K562 (cell line): ENCODE data around the gene DENND1A. TPM values are rescaled to one million over a fixed set of nuclear protein-coding genes. Genes with fewer than 3 reads are reported as not detected.

Source experiments
- ATAC-seq: fragments of 200-7000 bp; cut with Tn5 transposase; 3 replicates; pipeline ENCODE4 v1.9.1; 2020; ENCODE audit warnings: moderate library complexity
- BruUV-seq: library from RNA; stranded (reverse); fragments of 400-500 nt; replicated peaks from 2 replicates; lab custom pipeline; 2021; lab: Mats Ljungman, UMichigan
- CTCF ChIA-PET: fragments of 300-600 bp; formaldehyde crosslinking; extraction: SDS; loops from one replicate; lab custom pipeline; 2021; ENCODE audit warnings: low intra/inter-chr PET ratio; lab: Yijun Ruan, JAX
- POLR2A ChIA-PET: fragments of 300-600, 350-650 bp; sonication (Branson Sonifier 250); formaldehyde crosslinking; extraction: SDS; loops from one replicate; lab custom pipeline; 2021; ENCODE audit warnings: antibody characterized with exemption, inconsistent platforms; lab: Yijun Ruan, JAX
- DNase-seq, 4 experiments: peaks; one replicate each; pipeline versions ENCODE4 v3.0.0 to v3.0.0-alpha.2; 2011 to 2018; ENCODE audit warnings: low spot score in 3 of 4, mixed read lengths in 3 of 4; ENCODE audit errors: extremely low read depth in 1 of 4
- FAIRE-seq: peaks from 2 replicates; lab custom pipeline; 2011; peaks lifted over from hg19 to GRCh38; lab: Jason Lieb, UNC
- H2AFZ ChIP-seq: 2 replicates; pipeline ENCODE4 v1.6.0; 2011; ENCODE audit warnings: low read depth, low read length, control low read depth, inconsistent platforms
- H3K27ac ChIP-seq: fragments of 200-600 bp; 3 replicates; pipeline ENCODE4 v1.8.0; 2011; ENCODE audit warnings: low read depth, mild to moderate bottlenecking, control low read depth, inconsistent platforms, low read length, moderate library complexity, mixed read lengths; ENCODE audit errors: extremely low read depth
- H3K27me3 ChIP-seq, 2 experiments: fragments of 300-600 bp in 1 of 2; 2 replicates in 1 of 2; 3 replicates in 1 of 2; pipeline versions ENCODE4 v1.6.0 to v1.8.0; 2011; ENCODE audit warnings: inconsistent platforms in 2 of 2, low read length in 2 of 2, mild to moderate bottlenecking in 1 of 2, mixed read lengths in 1 of 2, moderate library complexity in 1 of 2; ENCODE audit not compliant: control insufficient read depth in 2 of 2, insufficient read depth in 2 of 2
- H3K36me3 ChIP-seq: fragments of 300-600 bp; 3 replicates; pipeline ENCODE4 v1.8.0; 2011; ENCODE audit warnings: mild to moderate bottlenecking, low read length, inconsistent platforms; ENCODE audit not compliant: control insufficient read depth, insufficient read depth
- H3K4me1 ChIP-seq, 2 experiments: fragments of 200-600 bp in 1 of 2; replicated peaks in 1 of 2; 2 replicates in 1 of 2; 3 replicates in 1 of 2; pipeline versions ENCODE4 v1.5.1 to v1.8.0; 2011; ENCODE audit warnings: inconsistent platforms in 2 of 2, low read length in 2 of 2, mild to moderate bottlenecking in 1 of 2, mixed read lengths in 1 of 2, moderate library complexity in 1 of 2; ENCODE audit not compliant: control insufficient read depth in 2 of 2, insufficient read depth in 2 of 2
- H3K4me2 ChIP-seq: 2 replicates; pipeline ENCODE4 v1.6.1; 2011; ENCODE audit warnings: low read length, control low read depth, inconsistent platforms, mixed read lengths; ENCODE audit not compliant: insufficient read depth
- H3K4me3 ChIP-seq: fragments of 200-600 bp; sonication (generic), shearing (Covaris generic); 2 replicates; pipeline ENCODE4 v1.5.1; 2016; ENCODE audit warnings: control low read depth, inconsistent platforms
- H3K79me2 ChIP-seq: fragments of 200-600 bp; 3 replicates; pipeline ENCODE4 v1.8.0; 2011; ENCODE audit warnings: low read length, inconsistent platforms; ENCODE audit not compliant: control insufficient read depth, insufficient read depth
- H3K9ac ChIP-seq, 2 experiments: 2 replicates each; pipeline versions ENCODE4 v1.6.0 to v1.6.1; 2011; ENCODE audit warnings: low read depth in 2 of 2, low read length in 2 of 2, control low read depth in 1 of 2, inconsistent platforms in 1 of 2, mild to moderate bottlenecking in 1 of 2, mixed read lengths in 1 of 2; ENCODE audit not compliant: insufficient read depth in 1 of 2
- H3K9me1 ChIP-seq: one replicate; pipeline ENCODE4 v1.6.0; 2011; ENCODE audit warnings: inconsistent platforms, mild to moderate bottlenecking, low read length, moderate library complexity; ENCODE audit not compliant: control insufficient read depth, insufficient read depth
- H3K9me3 ChIP-seq: replicated peaks from 2 replicates; pipeline ENCODE4 v1.5.1; 2011; ENCODE audit warnings: low read depth, low read length, inconsistent platforms; ENCODE audit not compliant: control insufficient read depth, insufficient read depth
- H4K20me1 ChIP-seq: replicated peaks from 2 replicates; pipeline ENCODE4 v1.6.1; 2011; ENCODE audit warnings: low read length, inconsistent platforms, mixed read lengths; ENCODE audit not compliant: control insufficient read depth, insufficient read depth
- ATF1 ChIP-seq, 2 experiments: fragments of 450-650 bp in 1 of 2; IDR thresholded peaks; 2 replicates each; pipeline ENCODE4 v1.6.1; 2016; ENCODE audit warnings: missing compliant biosample characterization in 1 of 2, missing genetic modification characterization in 1 of 2
- ATF3 ChIP-seq, 2 experiments: fragments of 450-650 bp in 1 of 2; sonication (generic) in 1 of 2; formaldehyde crosslinking in 1 of 2; IDR thresholded peaks in 1 of 2; conservative IDR thresholded peaks in 1 of 2; 2 replicates each; pipeline versions ENCODE4 v1.6.1 to v1.8.1; 2016 to 2023; ENCODE audit warnings: mild to moderate bottlenecking in 2 of 2, moderate library complexity in 2 of 2, inconsistent platforms in 1 of 2, missing genetic modification reagents in 1 of 2
- CBFA2T2 ChIP-seq: fragments of 450-650 bp; conservative IDR thresholded peaks from 2 replicates; pipeline ENCODE4 v1.6.1; 2017; ENCODE audit warnings: mild to moderate bottlenecking
- CEBPG ChIP-seq, 3 experiments: fragments of 200-800 bp in 1 of 3; sonication (Bioruptor generic) in 1 of 3; sonication (generic) in 1 of 3; formaldehyde crosslinking in 1 of 3; IDR thresholded peaks in 2 of 3; conservative IDR thresholded peaks in 1 of 3; 2 replicates each; pipeline versions ENCODE4 v1.6.1 to v1.8.0; 2016 to 2022; ENCODE audit warnings: missing compliant biosample characterization in 2 of 3, missing genetic modification characterization in 2 of 3, mild to moderate bottlenecking in 1 of 3, missing genetic modification reagents in 1 of 3
- E4F1 ChIP-seq: fragments of 250-450 bp; sonication (Bioruptor Pico); IDR thresholded peaks from 2 replicates; pipeline ENCODE4 v1.5.0; 2021; ENCODE audit warnings: mild to moderate bottlenecking, borderline replicate concordance
- GABPB2 ChIP-seq: fragments of 250-450 bp; sonication (Bioruptor Pico); conservative IDR thresholded peaks from 2 replicates; pipeline ENCODE4 v1.5.1; 2021; ENCODE audit warnings: mild to moderate bottlenecking
- MEIS2 ChIP-seq: fragments of 450-650 bp; IDR thresholded peaks from 2 replicates; pipeline ENCODE4 v1.6.1; 2014; ENCODE audit warnings: mild to moderate bottlenecking; ENCODE audit not compliant: partially characterized antibody
- PHF20 ChIP-seq: fragments of 450-650 bp; IDR thresholded peaks from 2 replicates; pipeline ENCODE4 v1.6.1; 2018; ENCODE audit not compliant: partially characterized antibody
- PKNOX1 ChIP-seq: fragments of 450-650 bp; IDR thresholded peaks from 2 replicates; pipeline ENCODE4 v1.6.1; 2016
- USF1 ChIP-seq: sonication (generic); formaldehyde crosslinking; IDR thresholded peaks from 2 replicates; pipeline ENCODE4 v1.9.0; 2022; ENCODE audit warnings: mild to moderate bottlenecking, missing genetic modification reagents
- WHSC1 ChIP-seq: IDR thresholded peaks from one replicate; pipeline ENCODE4 v1.6.1; 2012; ENCODE audit warnings: low read length, control low read depth, inconsistent platforms
- ZBTB8A ChIP-seq: fragments of 450-650 bp; IDR thresholded peaks from 2 replicates; pipeline ENCODE4 v1.6.1; 2018; ENCODE audit warnings: mild to moderate bottlenecking, moderate library complexity; ENCODE audit not compliant: partially characterized antibody
- ZNF175 ChIP-seq: fragments of 200-800 bp; sonication (Bioruptor generic); IDR thresholded peaks from 2 replicates; pipeline ENCODE4 v1.6.1; 2016; ENCODE audit warnings: low read depth, mild to moderate bottlenecking, missing genetic modification characterization, missing compliant biosample characterization
- ZNF449 ChIP-seq: fragments of 250-450 bp; sonication (Bioruptor Pico); IDR thresholded peaks from 2 replicates; pipeline ENCODE4 v1.8.0; 2022; ENCODE audit warnings: moderate library complexity, mild to moderate bottlenecking, inconsistent platforms
- WGBS: fragments of 100-300 bp; shearing (Covaris generic); methylation state at CpG from one replicate; pipeline ENCODE4 v1.1.6; 2016; ENCODE audit warnings: low coverage, mixed read lengths; ENCODE audit not compliant: insufficient coverage; ENCODE audit errors: missing lambda C conversion rate; 5-methylcytosine and 5-hydroxymethylcytosine counted together
- in situ Hi-C: fragments of 300-500 bp; cut with MboI; formaldehyde crosslinking; loops from 4 replicates; pipeline ENCODE4 v1.15.0; 2018; ENCODE audit warnings: inconsistent platforms, mixed read lengths
- intact Hi-C: fragments of 100-400 bp; cut with micrococcal nuclease; formaldehyde crosslinking; loops from 2 replicates; pipeline ENCODE4 v1.14.2; 2022
- polyA plus RNA-seq, 8 experiments: library from polyadenylated mRNA; depleted of rRNA in 4 of 8; stranded (reverse) in 5 of 8; unstranded in 3 of 8; fragments of >200 nt; fragmentation: Nextera tagmentation in 2 of 8; fragmentation: Illumina TruSeq in 1 of 8; extraction: Ambion mirVana in 2 of 8; extraction: Trizol in 1 of 8; gene quantifications; 2 replicates each; pipeline versions ENCODE4 v1.2.1 to v1.2.3, GENCODE V29; 2011 to 2014; ENCODE audit warnings: inconsistent platforms in 1 of 8, missing spikeins in 1 of 8
- total RNA-seq, 7 experiments: library from RNA; depleted of rRNA in 6 of 7; stranded (reverse); fragments of >200 nt in 6 of 7; fragmentation: Illumina TruSeq in 2 of 7; extraction: Trizol in 2 of 7; gene quantifications; 2 replicates each; pipeline versions ENCODE4 v1.2.1 to v1.2.3, GENCODE V29; 2011 to 2021; ENCODE audit warnings: low replicate concordance in 1 of 7

The DENND1A gene
- total and polyA plus RNA-seq, 9 of the 15 experiments (the other 6 are each of a cell fraction or from before 2014, with no cell fraction given): 7.6 to 29.5 (median 15.7) TPM

GRCh38 chr9:123868002-123868401 lies 61.9 kb downstream of the DENND1A start:
- WGBS: 53% methylated on average over 3 of the region's 3 CpGs
- POLR2A ChIA-PET: no interaction called here
- no peak for DNase-seq
- ATAC-seq: peak; percentile 51; the same call in 2 of the 3 replicates
- Histone ChIP-seq H3K27ac (no peak overlapping the region), H3K9me1 (no peaks in the 10 kb centered on the region), H4K20me1 (no peaks in the 10 kb centered on the region), H3K79me2 (no peaks in the 10 kb centered on the region), H3K9me3 (no peaks in the 10 kb centered on the region), H3K9ac (no peak overlapping the region), H2AFZ (no peak overlapping the region), H3K36me3 (no peaks in the 10 kb centered on the region), H3K4me2 (no peak overlapping the region), H3K4me3 (no peak overlapping the region), H3K27me3 (no peaks in the 10 kb centered on the region), H3K4me1 (no peaks in the 10 kb centered on the region; a peak in 1 of 5 replicates)
- intact Hi-C loops (no loop called here), in situ Hi-C loops (no loop called here)
- peak; percentile 35 for FAIRE-seq
- CTCF ChIA-PET: no interaction called here
- no TSS peak for BruUV-seq
- TF ChIP-seq CEBPG (CRISPR knock-in tag; IDR thresholded peaks at IDR 0.05) (0 out of 2 replicates have a peak, but pooled peaks have one; percentile 30), CEBPG (tag; conservative IDR thresholded peaks at IDR 0.05 in 1 of 2, IDR thresholded peaks at IDR 0.05 in 1 of 2) (peak in 1 of 2 experiments; percentile 86; a peak in 2 of 4 replicates), WHSC1 (no peak), PKNOX1 (peak; percentile 72), ATF1 (CRISPR knock-in tag; IDR thresholded peaks at IDR 0.05) (no peak), ATF1 (tag; IDR thresholded peaks at IDR 0.05) (no peak), ZBTB8A (no peak), USF1 (CRISPR knock-in tag) (no peak), GABPB2 (CRISPR knock-in tag) (no peak), CBFA2T2 (no peak), ATF3 (IDR thresholded peaks at IDR 0.05) (peak; percentile 50; the same call in 1 of the 2 replicates), ATF3 (CRISPR knock-in tag; conservative IDR thresholded peaks at IDR 0.05) (no peak), MEIS2 (peak; percentile 82), ZNF449 (CRISPR knock-in tag) (no peak), ZNF175 (CRISPR knock-in tag) (peak; percentile 53; the same call in 1 of the 2 replicates), PHF20 (no peak), E4F1 (CRISPR knock-in tag) (no peak)
